Activated gamma-delta T cell treated with anti-CD3 and anti-CD28 coated beads, Interleukin-2, amount 50 U/mL, for 16 hours (primary cell): ENCODE results near the gene RBMS3.

Experiments used
- DNase-seq: peaks from one replicate; pipeline ENCODE4 v3.0.0-alpha.2; 2020; ENCODE audit warnings: low read depth

RBMS3 gene

GRCh38 chr3:29746163-29746760 is 465.4 kb downstream of the RBMS3 start:
- no peak for DNase-seq

DNA sequence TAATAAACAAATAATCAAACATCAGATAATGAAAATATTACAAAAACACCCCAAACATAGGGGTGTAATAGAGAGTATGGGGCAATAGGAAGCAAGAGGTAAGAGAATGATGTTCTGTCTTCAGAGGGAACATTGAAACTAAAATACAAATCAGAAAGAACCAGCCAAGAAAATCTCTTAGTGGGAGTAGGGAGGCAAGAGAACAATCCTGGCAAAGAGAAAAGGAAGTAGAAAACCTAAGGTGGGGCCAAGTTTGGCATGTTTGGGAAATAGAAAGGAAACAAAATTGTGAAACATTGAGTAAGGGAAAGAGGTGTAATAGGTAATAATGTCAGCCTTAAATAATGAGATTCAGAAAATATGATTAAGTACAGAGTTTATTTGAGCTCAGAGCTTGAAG is 467.1 kb downstream of the RBMS3 start:
- no peak for DNase-seq

- DNase-seq = no peak
Measured at GRCh38 chr3:29751647-29752314, 470.9 kb downstream of the RBMS3 start.

- DNase-seq = no peak
Measured at GRCh38 chr3:29754346-29754745, 473.5 kb downstream of the RBMS3 start.

DNA sequence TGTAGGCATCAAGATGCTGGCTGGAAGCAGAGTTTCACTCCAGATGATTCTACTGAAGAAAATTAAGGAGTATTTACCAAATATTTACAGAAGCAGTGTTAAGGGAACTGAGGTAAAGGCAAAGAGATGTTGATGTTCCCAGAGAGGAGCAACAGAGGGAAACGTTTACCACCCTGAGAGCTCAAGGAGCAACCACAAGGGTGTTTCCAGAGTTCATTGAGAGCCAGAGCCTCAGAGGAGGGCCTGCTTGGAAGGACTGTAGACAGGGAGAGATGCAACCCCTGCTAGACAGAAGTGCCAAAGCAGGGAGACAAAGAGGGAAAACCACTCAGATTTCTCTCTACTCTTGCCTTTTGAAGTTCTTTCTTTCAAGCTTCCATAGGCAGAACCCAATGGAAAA is 474.5 kb downstream of the RBMS3 start:
- no peak for DNase-seq

GRCh38 chr3:29757054-29757777 is 476.3 kb downstream of the RBMS3 start:
- DNase-seq = no peak

GRCh38 chr3:29758108-29758433 is 477.2 kb downstream of the RBMS3 start:
- DNase-seq = no peak

GRCh38 chr3:29758434-29759322 is 477.8 kb downstream of the RBMS3 start:
- DNase-seq = no peak

DNA sequence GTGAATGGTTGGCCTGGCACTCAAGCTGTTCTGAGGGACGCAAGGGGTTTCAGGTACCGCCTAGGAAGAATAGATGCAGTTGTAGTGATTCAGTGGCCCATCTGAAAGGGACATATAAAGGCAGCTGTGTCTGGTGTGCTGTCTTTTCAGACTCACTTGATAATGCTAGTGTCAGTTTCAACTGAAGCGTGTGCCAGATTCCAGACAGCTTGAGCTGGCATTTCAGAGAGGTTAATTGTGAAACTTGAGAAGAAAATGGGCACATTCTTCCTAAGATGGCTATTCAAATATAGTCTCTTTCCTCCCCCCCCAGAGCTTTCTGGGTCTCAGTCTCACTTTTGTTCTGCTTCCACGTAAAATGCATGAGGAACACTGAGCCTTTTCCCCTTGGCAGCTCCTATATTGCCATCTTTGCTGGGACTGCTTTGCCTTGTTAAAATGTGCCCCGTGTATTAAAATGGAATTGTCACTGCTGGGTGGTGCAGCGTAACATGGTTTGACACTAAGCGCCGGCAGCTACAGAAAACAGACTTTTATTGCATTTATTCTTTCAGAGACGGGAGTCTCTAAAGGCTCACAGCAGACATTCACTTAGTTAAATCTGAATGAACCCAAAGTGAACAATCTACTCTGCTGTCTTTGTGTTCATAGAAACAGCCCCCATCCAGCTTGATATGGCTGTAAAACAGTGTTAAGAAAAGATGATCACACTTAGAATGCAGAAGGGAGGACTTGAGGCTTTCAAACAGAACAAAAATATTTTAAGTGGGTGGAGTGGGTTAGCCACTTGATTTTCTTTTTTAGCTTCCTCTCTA is 478.7 kb downstream of the RBMS3 start:
- DNase-seq = no peak

DNA sequence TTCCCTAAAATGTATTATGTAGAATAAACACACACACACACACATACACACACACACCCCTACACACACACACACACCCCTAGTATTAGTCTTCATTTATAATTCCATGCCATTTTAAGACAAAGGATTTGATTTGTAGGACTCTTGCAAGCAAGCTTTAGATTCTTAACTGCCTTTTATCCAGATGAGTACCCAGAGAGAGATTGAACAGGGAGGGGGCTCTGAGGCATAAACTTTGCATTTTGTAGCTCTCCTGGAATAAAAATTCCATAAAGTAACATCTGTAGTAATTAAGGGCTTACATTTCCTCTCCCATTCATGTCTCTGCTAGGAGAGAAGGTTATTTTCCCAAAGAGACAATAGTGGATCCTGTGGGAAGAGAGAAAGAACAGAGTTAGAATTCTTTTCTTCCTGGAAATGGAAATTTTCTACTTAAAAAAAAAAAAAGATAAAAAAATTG is 479.4 kb downstream of the RBMS3 start:
- no peak for DNase-seq

GRCh38 chr3:29761517-29761916 is 480.6 kb downstream of the RBMS3 start:
- no peak for DNase-seq

DNA sequence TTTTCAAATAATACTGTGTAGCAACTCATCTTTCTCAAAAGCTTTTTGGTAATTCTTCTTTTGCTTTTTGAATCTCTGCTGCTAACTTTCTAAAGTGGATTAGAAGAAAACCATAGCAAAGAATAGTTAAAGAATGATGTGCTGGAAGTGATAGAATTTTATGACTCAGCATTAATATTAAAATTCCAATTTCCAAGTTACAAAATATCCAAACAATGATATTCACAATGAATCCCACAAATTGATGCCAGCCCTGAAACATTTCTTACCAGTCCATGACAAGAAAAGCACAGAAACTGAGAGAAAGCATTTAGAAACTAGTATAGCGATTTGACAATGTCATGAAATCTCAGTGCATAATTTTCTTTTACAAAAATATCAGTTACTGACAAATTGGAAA is 482.2 kb downstream of the RBMS3 start:
- no peak for DNase-seq

DNA sequence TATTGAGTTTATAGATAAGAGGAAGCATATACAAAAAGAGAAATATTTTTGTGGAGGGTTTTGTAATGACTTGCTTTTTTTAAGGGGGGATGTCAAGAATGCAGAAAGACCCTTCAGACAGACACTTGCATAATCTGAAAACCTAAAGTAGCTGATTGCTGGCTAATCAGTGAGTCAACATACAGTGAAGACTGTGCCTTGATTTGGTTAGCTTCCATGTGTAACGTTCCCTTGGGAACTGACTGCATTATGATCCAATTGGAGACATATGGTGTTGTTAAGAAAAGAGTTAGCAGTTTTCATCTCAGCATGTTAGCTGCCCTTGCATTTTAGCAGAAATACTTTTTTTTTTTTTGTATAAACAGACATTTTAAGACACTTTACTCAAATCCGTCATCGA is 483.2 kb downstream of the RBMS3 start:
- DNase-seq = no peak

DNA sequence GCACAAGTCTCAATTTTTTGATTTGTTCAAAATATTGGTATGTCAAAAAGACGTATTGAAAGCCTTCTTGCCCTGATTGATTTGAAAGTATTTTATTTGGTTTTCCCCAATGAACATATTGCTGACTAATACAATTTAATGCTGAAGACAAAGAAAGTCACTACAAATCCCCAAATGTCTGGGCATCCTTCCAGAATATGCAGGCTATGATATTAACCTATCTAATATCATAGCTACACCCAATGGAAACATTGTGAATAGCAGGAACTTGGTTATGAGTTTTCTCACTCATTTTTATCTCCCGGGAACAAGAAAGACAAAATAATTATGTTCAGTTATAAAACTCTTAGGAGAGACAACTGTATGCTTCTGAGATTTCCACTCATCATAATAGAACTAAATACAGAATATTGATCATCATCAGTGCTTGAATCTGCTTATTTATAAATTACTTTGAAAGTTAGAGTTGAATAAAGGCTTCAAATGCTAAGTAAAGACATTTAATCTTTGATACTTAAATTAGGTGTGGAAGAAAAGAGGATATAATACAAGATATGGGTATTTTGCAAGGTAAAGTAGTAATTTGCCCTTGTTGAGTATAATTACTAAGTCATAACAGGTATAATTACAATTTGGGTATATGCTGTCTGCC is 483.9 kb downstream of the RBMS3 start:
- DNase-seq = no peak

DNA sequence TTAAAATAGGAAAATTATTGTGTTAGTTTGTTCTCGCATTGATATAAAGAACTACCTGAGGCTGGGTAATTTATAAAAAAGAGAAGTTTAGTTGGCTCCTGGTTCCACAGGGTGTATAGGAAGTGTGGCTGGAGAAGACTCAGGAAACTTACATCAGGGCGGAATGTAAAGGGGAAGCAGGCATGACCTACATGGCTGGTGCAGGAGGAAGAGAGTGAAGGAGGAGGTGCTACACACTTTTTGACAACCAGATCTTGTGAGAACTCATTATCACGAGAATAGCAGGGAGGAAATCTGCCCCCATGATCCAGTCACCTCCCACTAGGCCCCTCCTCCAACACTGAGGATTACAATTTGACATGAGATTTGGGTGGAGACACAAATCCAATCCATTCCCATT is 490.7 kb downstream of the RBMS3 start:
- DNase-seq = no peak

DNA sequence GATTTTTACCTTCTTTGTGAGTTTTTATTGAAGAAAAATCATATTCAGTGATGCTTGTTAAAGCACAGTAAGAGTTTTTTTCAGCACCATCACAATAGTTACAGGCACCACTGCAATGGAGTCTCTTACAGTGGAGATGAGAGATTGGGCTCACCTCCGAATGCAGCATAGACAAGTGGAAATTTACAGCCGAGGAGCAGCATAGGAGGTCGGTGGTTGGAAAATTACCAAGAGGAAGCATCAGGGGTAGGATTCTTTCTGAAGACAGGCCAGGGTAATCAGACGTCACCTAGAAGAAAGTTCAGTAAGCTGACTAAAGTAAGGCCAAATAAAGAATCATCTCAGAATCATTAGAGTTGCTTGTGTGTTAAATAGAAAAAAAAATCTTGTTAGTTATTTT is 491.6 kb downstream of the RBMS3 start:
- DNase-seq = no peak

DNA sequence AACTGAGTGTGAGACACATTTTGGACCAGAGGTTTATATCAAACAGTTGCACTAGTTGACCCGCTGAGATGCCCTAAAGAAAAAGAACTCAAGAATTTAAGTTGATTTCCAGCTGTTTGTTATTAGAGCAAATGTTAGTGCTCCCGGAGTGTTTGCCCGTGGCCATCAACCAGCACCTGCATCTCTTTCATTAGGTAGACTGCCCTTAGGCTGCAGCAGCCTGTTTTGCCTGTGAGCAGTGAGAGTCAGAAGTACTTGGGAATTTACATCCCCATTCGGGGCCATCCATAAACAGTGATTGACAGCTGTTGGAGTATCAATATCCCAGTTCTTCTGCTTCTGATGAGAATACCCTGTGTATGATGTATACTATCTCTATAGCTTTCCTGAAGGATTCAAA is 492.6 kb downstream of the RBMS3 start:
- no peak for DNase-seq

DNA sequence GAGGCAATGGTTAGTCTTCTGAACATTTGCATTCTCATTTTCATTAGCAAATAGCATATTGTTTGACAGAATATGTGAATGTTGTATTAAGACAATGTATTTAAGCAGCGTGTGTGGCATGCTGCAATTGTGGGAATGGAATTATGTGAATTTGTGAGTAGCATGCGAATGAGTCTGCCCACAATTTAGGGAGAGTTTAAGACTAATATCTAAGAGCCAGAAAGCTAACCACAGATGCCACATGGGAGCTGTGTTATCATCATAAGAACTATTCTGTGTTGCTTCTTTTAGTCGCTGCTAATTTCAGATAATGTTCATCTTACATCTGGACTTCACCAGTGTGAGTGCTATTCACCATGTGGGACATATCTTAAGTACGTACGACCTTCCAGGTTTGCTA is 494.5 kb downstream of the RBMS3 start:
- DNase-seq = no peak

DNA sequence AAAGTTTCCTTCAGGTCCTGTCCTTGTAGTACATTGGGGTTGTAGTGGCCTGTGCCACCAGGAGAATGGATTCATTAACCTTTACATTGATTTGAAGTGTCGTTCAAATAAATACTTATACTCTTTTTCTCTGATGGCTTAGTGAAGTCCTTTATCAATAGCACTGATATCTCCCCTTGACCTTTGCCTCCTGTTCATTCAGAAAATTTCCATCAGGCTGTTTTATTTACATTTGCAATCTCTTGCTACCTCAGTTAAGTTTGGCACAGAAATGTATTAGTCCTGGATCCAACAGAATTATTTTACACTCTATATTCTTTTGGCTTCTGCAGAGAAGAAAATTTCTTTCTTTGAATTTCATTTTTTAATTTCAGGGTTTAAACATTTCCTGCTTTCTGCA is 497.0 kb downstream of the RBMS3 start:
- no peak for DNase-seq

DNA sequence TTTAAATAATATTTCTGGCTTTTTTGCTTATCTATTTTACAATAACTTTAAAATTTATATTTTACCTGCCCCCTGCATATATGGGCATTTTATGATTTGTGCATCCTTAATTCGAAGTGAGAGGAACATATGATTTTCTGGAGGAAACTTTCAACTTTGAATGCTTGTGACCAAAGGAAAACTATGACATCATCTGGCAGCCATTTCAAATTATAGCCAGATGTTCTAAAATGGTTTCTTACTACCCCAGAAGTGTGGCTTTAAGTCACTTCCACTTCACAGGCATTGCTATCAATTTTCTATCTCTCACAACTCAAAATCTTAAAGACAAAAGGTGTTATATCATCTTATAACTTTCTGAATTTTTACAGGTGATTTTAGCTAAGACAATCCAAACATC is 508.8 kb downstream of the RBMS3 start:
- no peak for DNase-seq

GRCh38 chr3:29796808-29797207 is 515.9 kb downstream of the RBMS3 start:
- no peak for DNase-seq
